GM21381 (cell line): ENCODE results near the gene VDAC1.
"Not testable (repeated sequence)": the region's sequence is repeated elsewhere in the genome, so short reads cannot be mapped to it uniquely, and the experiment has no call there.

ENCODE experiments used
- ATAC-seq: cut with Tn5 transposase; IDR thresholded peaks from one replicate; pipeline ENCODE4 v1.9.1; 2021; ENCODE audit warnings: mild to moderate bottlenecking, moderate library complexity; ENCODE audit not compliant: unreplicated experiment

Gene VDAC1

DNA sequence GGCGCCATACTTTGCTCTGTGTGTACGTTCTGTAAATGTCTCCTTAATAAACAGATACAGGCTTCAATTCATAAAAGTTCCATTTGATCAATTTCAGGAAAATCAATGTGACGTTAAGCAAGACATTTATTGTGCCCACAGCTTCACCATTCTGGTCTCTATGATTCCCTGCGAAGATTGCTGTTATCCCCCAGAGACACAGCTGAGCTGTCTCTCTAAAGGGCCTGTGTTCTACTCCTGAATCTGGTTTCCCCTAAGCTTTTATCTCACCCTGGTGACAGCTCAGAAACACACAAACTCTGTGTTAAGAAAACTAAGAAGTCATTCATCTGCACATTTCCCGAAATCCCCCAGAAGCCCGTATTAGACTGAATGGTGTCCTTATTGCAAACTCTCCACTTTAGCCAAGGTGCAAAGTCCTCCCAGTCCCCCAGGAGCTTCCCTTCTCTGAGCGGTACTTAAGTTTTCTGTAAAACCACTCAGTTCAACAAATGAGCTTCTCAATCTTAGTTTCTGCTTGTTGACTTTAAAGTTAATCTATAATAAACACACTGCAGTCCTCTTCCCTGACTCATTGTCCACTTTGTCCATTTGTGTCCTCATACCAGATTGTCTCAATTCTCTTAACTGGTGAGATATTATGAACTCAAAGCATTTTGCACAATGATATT is 35.0 kb downstream of the VDAC1 start:
- no peak for ATAC-seq

DNA sequence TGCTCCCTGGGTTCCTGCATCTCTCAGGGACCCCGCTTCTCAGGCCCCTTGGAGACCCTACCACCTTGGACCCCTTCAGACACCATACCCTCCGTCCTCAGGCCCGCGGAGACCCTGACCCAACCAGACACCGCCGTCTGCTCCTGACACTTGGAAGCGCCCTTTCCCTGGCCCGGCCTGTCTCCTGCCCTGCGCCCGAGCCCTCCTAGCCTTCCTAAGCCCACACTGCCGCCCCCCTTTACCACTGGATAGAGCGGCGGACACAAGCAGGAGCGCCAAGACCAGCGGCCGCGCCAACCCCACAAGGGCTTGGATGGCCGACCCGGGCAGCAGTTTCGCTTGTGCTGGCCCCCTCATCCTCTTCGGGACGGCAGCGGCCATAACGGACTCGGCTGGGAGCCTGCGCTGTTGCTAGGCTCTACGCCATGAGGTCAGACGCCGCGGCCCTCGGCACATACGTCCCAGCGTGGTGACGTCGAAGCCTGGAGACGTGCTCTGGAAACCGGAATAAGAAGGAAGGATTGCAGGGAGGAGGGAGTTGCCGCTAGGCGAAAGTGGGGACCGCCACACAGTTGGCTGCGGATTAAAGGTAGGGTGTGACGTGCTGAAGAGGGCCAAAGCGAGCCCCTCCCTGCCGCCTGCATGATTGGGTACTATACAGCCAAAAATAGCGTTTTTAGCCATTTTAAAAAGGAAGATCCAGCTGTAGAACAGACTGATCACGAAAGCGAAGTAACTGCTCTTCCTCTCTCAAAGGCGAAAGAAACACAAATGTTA is 36.4 kb downstream of the VDAC1 start, which contains the start of gene C5orf15:
TSS of gene C5orf15 (minus strand) at position 422 of the 777 bp plus-strand sequence. CDS start at position 381, 41 bp downstream.
- ATAC-seq, result peak; percentile 97

DNA sequence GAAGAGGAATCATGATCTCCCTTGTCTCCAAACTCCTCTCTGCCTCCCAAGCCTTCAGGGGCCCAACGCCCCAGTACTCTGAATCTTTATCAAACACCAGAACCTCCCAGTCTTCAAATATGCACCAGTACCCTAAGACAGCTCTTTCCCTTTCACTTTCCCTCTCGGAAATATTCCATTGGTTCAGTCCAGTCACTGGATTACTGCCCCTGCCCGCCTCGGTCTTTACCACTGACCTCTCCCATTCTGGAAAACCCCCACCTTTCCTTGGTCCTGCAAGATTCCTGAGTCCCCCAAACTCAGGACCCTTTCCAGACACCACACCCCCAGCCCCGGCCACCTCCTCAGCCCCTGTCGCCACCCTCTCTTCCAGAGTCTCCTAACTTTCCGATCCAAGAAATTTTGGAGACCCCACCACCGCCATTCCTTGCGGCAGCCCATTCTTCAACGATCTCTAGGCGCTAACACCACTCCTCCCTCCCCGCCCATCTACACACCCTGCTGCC is 37.0 kb downstream of the VDAC1 start:
- ATAC-seq, result no peak

DNA sequence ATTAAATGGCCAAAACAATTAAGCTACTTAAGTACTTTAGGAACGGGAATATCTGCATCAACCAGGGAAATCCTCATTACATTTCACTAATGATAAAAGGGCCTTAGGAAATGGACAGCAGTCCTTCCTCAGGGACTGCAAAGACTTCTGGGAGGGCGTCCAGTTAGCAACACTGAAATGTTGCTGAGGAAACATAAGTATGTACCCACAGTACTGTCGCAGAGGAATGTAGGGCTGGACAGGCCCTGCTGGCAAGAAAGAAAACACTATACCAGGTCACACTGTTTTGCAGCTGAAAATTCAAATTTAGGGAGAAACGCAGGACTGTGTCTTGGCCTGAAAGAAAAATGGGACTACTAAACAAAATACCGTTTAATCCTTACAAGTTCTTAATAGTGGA is 37.7 kb downstream of the VDAC1 start:
- no peak for ATAC-seq

DNA sequence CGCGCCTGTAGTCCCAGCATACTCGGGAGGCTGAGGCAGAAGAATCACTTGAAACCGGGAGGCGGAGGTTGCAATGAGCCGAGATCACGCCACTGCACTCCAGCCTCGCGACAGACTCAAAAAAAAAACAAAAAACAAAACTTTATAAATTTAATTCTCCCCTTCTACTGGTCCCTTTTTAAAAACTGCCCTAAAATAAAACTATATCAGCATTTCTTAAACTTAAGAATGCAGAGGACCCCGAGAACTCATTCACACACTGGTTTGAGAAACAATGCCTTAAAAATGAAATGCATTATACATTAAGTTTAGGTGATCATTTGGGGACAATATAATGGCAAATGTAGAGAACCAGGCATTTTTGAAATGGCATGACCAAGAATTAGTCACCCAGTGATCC is 38.7 kb downstream of the VDAC1 start:
- ATAC-seq, result no peak

DNA sequence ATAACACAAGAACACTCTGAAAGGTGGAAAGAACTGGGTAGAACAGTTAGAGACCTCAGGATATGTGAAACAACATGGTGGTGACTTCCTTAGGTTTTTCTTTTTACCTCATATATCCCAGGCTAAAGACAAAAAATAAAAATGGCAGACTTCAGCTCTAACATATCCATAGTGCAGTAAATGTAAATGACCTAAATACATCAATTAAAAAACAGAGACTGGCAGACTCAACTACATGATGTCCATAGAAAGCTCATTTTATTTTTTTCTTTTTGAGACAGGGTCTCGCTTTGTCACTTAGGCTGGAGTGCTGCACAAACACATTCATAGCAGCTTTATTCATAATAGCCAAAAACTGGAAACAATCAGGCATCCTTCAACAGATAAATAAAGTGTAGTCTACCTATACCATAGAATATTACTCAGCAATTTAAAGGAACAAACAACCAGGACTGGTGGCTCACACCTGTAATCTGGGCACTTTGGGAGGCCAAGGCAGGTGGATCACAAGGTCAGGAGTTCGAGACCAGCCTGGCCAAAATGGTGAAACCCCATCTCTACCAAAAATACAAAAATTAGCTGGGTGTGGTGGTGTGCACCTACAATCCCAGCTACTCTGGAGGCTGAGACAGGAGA is 41.2 kb downstream of the VDAC1 start:
- ATAC-seq, result no peak

DNA sequence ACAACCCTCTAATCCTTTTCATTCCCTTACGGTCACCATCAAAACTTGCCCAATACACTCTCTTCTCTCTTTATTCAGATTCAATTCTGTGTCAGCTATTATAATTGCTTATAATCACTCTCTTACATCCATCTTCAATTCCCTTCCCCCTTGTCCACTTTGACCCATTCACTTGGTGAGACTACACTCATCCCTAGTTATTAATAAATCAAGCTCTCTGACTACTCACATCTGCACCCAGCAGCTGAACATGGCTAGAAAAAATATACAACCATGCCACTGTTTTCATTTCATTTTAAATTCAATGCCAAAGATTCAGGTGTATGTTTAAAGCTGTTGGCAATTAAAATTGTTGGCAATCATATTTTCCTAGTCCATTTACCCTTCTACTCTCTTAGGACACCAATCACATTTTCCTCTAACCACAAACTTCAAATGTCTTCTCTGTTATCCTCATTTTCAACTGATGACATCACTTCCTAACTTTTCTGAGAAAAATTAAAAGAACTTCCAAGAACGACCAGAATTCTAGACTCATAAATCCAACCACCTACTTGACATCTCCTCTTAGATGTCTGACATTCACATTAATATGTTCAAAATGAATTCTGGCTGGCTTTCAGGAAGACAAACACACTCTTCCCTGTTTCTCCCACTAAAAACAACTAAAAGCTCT is 41.8 kb downstream of the VDAC1 start:
- ATAC-seq, result no peak

DNA sequence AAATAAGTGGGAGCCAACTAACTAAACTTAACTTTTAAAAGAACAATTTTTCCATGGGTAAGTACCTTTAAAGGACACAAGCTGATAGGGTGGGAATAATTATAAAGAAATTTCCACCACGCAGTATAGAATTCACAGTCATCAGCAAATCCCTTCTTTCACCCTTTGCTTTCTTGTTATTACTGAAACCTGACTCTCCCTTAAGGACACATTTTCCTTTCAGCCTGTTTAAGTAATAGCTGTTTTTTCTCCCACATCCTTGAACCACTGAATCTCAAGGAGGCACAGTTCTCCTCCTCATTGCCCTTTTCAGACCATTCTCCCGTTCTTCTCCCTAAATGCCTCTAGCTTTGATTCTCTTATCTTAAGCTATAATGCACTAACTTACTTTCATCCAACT is 42.6 kb downstream of the VDAC1 start:
- ATAC-seq, result no peak

DNA sequence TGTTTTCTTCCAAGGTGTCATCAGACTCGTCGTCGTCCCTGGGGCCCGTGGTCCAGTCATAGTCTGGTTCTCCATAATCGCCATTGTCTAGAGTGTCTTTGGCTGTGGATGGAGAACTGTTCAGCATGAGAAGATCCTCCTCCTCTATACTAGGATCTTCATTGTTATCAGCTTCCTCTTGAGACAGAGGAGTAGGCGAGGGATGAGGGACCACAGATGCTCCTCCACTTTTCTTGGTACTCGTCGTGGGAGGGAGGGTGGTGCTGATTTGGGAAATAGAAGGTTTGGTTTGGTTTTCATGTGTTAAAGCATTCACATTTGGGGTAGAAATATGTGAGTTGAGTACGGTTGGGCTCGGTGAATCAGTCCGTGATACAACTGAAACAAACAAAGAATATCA is 45.1 kb downstream of the VDAC1 start:
- ATAC-seq, result no peak

DNA sequence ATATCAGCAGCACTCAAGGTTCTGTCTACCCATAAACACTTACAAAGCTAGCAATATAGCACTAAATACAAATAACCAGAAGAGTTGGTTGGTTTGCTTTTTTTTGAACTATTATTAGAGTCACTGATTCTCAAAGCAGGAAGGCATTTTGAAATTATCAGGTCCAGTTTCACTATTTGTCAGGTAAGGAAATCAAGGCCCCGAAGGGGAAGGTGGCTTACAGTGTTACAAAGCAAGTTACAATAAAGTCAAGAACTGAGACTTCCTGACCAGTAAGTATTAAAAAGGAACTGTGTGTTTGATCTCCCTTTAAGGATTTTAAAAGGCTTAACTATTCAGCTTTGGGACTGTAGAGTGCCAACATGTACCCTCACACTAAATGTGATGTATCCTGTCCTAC is 47.2 kb downstream of the VDAC1 start:
- ATAC-seq, result peak; percentile 66

DNA sequence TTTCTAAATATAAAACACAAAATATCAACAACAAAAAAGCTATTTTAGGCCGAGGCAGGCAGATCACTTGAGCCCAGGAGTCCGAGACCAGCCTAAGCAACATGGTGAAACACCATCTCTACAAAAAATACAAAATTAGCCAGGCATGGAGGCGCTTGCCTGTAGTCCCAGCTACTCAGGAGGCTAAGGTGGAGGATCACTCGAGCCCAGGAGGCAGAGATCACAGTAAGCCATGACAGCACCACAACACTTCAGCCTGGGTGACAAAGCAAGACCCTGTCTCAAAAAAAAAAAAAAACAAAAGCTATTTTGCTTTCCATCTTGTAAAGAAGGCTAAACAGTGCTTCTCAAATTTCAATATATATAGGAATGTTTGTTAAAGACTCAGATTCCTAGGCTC is 47.7 kb downstream of the VDAC1 start:
- ATAC-seq, result no peak

DNA sequence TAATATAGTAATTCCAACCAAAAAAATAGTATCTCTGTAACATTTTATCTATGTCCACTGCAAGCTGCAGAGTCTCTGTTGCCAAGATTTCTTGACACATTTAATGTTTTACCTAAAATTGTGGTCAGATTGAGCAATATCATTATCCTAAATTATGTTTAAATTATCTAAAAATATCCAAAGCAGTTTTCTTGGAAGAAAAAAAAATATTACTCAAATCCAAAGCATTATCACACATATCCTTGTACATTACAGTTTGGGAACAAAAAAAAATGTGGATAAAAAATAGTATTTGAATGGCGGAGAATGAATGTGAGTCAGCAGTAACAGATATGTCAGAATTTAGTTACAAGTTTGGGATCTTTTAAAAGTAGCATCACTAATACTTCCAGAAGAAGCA is 48.6 kb downstream of the VDAC1 start:
- ATAC-seq, result not testable (repeated sequence)

DNA sequence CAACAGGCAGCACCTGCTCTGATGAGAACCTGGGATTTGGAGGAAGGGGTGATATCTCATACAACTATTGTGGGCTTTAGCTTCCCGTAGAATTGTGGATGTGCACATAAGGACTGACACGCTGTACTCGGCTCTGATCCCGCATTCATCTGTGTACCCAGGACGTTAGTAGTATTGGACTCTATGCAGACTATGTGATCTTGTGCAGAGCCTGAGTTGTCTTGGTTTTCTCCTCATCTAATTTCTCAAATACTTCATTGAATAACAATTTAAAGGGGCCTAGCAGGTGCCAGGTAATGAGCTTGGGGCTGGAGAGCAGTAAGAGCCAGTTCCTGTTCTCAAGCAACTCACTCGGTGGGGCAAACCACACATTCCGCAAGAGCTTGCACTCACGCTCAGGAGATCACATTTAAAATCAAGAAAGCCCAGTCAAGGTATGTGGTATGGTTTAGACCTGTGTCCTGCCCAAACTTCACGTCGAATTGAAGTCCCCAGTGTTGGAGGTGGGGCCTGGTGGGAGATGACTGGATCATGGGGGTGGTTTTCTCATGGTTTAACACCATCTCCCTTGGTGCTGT is 51.1 kb downstream of the VDAC1 start:
- ATAC-seq, result no peak

DNA sequence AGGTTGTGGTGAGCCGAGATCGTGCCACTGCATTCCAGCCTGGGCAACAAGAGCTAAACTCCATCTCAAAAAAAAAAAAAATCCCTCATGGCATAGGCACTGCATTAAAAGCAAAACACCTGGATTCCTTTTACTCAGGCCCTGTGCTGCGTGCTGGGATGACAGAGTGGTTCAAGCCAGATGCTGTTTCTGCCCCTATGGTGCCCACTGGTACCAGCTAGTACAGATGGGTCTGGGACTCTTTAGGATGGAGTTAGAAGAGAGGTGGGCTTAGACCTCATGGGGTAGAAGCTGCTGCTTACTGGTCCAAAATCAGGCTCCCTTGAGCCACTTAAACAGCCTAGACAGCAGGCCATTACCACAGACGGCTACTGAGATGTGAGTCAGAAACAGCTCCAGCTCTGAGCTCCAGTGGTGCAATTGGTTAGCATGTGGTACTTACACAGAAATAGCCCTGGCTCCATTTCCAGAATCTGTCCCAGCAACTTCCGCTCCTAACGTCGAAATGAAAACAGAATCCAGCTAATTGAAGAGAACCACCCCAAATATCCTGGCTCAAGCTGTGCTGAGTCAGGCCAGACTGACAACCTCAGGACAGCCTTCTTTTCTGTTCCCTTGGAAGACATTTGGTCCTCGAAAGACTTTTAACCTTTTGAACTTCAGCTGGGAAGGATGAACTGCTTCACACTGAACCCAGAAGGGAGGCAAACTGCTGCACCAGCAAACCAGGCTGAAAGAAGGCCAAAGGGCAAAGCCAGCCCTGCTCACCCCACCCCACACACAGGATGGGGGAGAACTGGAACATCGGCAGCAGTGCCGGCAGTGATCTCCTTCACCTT is 51.8 kb downstream of the VDAC1 start:
- no peak for ATAC-seq

DNA sequence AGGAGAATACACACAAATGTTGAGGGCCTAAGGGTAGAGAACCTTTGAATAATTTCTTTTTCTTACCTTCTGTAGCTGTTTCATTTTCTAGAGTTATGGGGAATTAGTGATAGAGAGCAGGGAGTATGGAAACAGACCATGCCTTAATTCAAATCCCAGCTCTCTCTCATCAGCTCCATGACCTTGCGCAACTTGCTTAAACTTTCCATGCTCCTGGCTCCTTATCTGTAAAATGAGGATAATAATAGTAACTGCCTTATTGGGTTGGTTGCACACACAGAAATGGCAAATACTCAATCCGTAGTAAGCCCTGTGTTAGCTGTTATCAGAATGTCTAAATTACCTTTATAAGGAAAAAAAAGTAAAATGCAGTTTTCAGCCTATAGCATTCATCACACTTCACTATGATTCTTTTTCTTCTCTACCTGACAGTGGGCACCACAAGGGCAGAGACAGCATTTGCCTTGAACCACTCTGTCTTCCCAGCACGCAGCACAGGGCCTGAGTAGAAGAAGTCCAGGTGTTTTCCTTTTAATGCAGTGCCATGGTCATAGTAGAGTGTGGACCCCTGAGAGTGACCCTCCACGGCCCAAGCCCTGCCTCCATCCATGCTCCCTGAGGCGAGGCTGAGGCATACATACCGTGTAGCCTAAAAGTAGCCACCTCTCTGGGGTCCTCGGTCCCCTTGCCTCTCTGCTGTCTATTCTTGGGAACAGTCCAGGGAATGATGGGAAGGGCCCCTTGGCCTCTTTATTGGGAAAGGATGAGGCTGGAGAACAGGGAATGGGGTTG is 53.8 kb downstream of the VDAC1 start:
- no peak for ATAC-seq

DNA sequence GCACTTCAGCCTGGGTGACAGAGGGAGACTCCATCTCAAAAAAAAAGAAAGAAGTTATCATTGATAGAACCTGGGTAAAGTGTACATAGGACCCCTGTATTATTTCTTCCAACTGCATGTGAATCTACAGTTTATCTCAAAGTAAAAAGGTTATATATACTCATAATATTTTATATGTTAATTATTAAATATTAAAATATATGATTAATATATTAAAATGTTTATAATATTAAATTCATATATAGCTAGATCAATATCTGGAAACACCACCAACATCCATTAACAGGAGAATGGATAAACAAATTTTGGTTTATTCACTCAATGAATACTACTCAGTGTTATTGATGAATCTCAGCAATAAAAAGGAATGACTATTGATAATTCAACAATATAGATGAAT is 56.1 kb downstream of the VDAC1 start:
- ATAC-seq, result no peak

DNA sequence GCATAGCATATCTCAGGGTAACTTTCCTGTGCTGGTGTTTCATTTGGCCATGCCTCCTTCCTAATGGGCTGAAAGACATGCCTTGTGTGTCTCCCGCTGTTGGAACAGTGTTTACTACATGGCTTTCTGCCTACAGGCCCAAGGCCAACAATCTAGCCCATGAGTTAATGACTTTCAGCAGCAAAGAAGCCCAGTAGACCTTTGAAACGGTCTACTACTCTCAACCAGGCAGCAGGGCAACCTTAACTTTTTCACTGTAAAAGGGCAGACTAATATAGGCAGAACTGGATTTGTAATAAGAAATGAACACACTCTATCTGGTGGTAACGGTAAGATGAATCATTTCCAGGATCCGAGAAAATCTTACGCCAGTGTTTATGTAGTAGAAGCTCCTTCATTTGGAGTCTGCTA is 57.3 kb downstream of the VDAC1 start:
- no peak for ATAC-seq

DNA sequence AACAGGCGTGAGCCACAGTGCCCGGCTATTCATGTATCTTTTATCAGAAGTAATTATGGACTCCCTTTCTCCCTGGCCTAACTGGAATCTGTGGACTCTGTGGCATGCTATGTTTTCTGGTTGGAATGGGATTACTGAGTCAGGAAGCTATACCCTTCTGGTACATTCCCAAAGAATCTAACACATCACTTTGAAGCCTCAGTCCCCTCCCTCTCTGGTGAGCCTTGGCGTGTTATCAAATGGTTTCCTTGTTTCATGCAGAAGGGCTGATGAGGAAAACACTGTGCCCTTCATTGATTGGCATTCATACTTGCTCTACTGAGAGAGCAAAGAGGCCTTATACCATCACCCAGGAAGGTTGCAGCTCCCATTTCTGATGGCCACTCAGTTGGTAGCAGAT is 59.2 kb downstream of the VDAC1 start:
- no peak for ATAC-seq
